MM.1S (cell line): ENCODE results near the gene TNFRSF1A.

Experiments used
- DNase-seq: peaks from one replicate; pipeline ENCODE4 v3.0.0-alpha.2; 2015
- H2AFZ ChIP-seq: fragments of 300-600 bp; sonication (generic); 2 replicates; pipeline ENCODE4 v1.6.0; 2016; ENCODE audit warnings: antibody characterized with exemption, low read length
- H3F3A ChIP-seq: fragments of 300-600 bp; sonication (generic); 2 replicates; pipeline ENCODE4 v1.6.1; 2016; ENCODE audit warnings: mild to moderate bottlenecking, antibody characterized with exemption, low read length, moderate library complexity, mixed read lengths; ENCODE audit not compliant: insufficient read depth
- H3K27ac ChIP-seq: fragments of 300-600 bp; sonication (generic); 2 replicates; pipeline ENCODE4 v1.5.1; 2016; ENCODE audit warnings: mild to moderate bottlenecking, low read length
- H3K27me3 ChIP-seq: fragments of 300-600 bp; sonication (generic); replicated peaks from 2 replicates; pipeline ENCODE4 v1.6.0; 2016; ENCODE audit warnings: low read length; ENCODE audit not compliant: insufficient read depth
- H3K36me3 ChIP-seq: fragments of 300-600 bp; sonication (generic); replicated peaks from 2 replicates; pipeline ENCODE4 v1.6.1; 2016; ENCODE audit warnings: mild to moderate bottlenecking, low read length, mixed read lengths; ENCODE audit not compliant: insufficient read depth
- H3K4me1 ChIP-seq: fragments of 300-600 bp; sonication (generic); 2 replicates; pipeline ENCODE4 v1.6.1; 2016; ENCODE audit warnings: low read length, mixed read lengths
- H3K4me2 ChIP-seq: fragments of 300-600 bp; sonication (generic); 2 replicates; pipeline ENCODE4 v1.6.0; 2016; ENCODE audit warnings: low read depth, low read length
- H3K4me3 ChIP-seq: fragments of 300-600 bp; sonication (generic); 2 replicates; pipeline ENCODE4 v1.5.1; 2016; ENCODE audit warnings: low read length, mixed read lengths
- H3K79me2 ChIP-seq: fragments of 300-600 bp; sonication (generic); 2 replicates; pipeline ENCODE4 v1.6.1; 2016; ENCODE audit warnings: mixed run types, low read length, mixed read lengths
- H3K9ac ChIP-seq: fragments of 300-600 bp; sonication (generic); 2 replicates; pipeline ENCODE4 v1.6.1; 2016; ENCODE audit warnings: low read length, mixed read lengths
- H3K9me2 ChIP-seq: fragments of 300-600 bp; sonication (generic); replicated peaks from 2 replicates; pipeline ENCODE4 v1.6.1; 2016; ENCODE audit warnings: mild to moderate bottlenecking, low read length, mixed read lengths; ENCODE audit not compliant: insufficient read depth
- H3K9me3 ChIP-seq: fragments of 300-600 bp; sonication (generic); replicated peaks from 2 replicates; pipeline ENCODE4 v1.6.1; 2016; ENCODE audit warnings: mild to moderate bottlenecking, low read length, mixed read lengths; ENCODE audit not compliant: insufficient read depth
- H4K20me1 ChIP-seq: fragments of 300-600 bp; sonication (generic); 2 replicates; pipeline ENCODE4 v1.6.1; 2016; ENCODE audit warnings: mild to moderate bottlenecking, low read length, moderate library complexity, mixed read lengths; ENCODE audit not compliant: insufficient read depth
- EZH2 ChIP-seq: fragments of 300-600 bp; sonication (generic); optimal IDR thresholded peaks from 2 replicates; pipeline ENCODE3; 2017; ENCODE audit warnings: low read depth, mild to moderate bottlenecking, antibody characterized with exemption, low read length, mixed read lengths
- EZH2phosphoT487 ChIP-seq: fragments of 300-600 bp; sonication (generic); IDR thresholded peaks from 2 replicates; pipeline ENCODE4 v1.6.1; 2018; ENCODE audit warnings: antibody characterized with exemption, low read length
- TF ChIP-seq, protein P1 (sequence below): fragments of 300-600 bp; sonication (generic); IDR thresholded peaks from 2 replicates; pipeline ENCODE4 v1.5.1; 2016; ENCODE audit warnings: antibody characterized with exemption, low read length, mixed read lengths

The TNFRSF1A gene

DNA sequence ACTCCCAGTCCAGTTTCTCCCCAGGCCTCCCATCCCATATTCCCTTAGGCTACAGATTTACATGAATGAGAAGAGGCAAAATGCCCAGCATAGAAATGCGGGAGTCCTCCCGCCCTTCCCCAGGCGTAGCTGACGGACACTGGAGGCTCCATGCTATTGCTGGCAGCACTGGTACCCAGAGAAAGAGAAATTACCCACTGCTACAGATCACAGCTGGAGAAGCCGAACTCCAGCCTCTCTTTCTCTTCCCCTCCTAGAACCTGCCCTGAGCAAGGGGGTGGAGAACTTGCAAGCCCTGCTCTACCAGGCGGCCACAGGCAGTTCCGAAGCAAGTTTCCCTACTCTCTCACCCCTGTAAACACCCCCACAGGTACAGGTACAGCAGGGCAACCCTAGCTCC is 45.7 kb upstream of the TNFRSF1A start:
- H3K4me1 ChIP-seq: no peaks in the 10 kb centered on the region
- no peaks in the 10 kb centered on the region for H3K9me3 ChIP-seq
- no peaks in the 10 kb centered on the region for H4K20me1 ChIP-seq
- no peak for DNase-seq
- H3K9me2 ChIP-seq: no peaks in the 10 kb centered on the region
- H3K9ac ChIP-seq: no peak overlapping the region
- H3K27ac ChIP-seq: no peak overlapping the region
- H3K79me2 ChIP-seq: no peaks in the 10 kb centered on the region
- no peaks in the 10 kb centered on the region for H3F3A ChIP-seq
- no peaks in the 10 kb centered on the region for H3K36me3 ChIP-seq
- H3K4me2 ChIP-seq: no peak overlapping the region
- H3K4me3 ChIP-seq: no peak overlapping the region
- peaks cover 9% of the 10 kb centered on the region for H3K27me3 ChIP-seq
- no peak overlapping the region for H2AFZ ChIP-seq
- TF ChIP-seq EZH2 (no peak), EZH2phosphoT487 (no peak)
- TF ChIP-seq, protein P1, sequence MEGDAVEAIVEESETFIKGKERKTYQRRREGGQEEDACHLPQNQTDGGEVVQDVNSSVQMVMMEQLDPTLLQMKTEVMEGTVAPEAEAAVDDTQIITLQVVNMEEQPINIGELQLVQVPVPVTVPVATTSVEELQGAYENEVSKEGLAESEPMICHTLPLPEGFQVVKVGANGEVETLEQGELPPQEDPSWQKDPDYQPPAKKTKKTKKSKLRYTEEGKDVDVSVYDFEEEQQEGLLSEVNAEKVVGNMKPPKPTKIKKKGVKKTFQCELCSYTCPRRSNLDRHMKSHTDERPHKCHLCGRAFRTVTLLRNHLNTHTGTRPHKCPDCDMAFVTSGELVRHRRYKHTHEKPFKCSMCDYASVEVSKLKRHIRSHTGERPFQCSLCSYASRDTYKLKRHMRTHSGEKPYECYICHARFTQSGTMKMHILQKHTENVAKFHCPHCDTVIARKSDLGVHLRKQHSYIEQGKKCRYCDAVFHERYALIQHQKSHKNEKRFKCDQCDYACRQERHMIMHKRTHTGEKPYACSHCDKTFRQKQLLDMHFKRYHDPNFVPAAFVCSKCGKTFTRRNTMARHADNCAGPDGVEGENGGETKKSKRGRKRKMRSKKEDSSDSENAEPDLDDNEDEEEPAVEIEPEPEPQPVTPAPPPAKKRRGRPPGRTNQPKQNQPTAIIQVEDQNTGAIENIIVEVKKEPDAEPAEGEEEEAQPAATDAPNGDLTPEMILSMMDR: no peak

GRCh38 chr12:6386491-6386890 is 44.6 kb upstream of the TNFRSF1A start:
- H3K4me1 ChIP-seq: no peaks in the 10 kb centered on the region
- H3K4me3 ChIP-seq: no peak overlapping the region
- no peak overlapping the region for H3K4me2 ChIP-seq
- no peaks in the 10 kb centered on the region for H3K36me3 ChIP-seq
- H3K9ac ChIP-seq: no peak overlapping the region
- TF ChIP-seq EZH2phosphoT487 (no peak), EZH2 (no peak)
- TF ChIP-seq, protein P1: no peak
- no peak overlapping the region for H3K27ac ChIP-seq
- no peak for DNase-seq
- H3K9me3 ChIP-seq: no peaks in the 10 kb centered on the region
- H3K79me2 ChIP-seq: no peaks in the 10 kb centered on the region
- H3F3A ChIP-seq: no peaks in the 10 kb centered on the region
- H3K9me2 ChIP-seq: no peaks in the 10 kb centered on the region
- no peak overlapping the region for H2AFZ ChIP-seq
- peaks cover 9% of the 10 kb centered on the region for H3K27me3 ChIP-seq
- H4K20me1 ChIP-seq: no peaks in the 10 kb centered on the region

GRCh38 chr12:6386038-6386437 is 44.2 kb upstream of the TNFRSF1A start:
- Histone ChIP-seq H3K27me3 (peaks cover 9% of the 10 kb centered on the region), H3K36me3 (no peaks in the 10 kb centered on the region), H3K79me2 (no peaks in the 10 kb centered on the region), H3F3A (no peaks in the 10 kb centered on the region), H2AFZ (no peak overlapping the region), H3K27ac (no peak overlapping the region), H3K4me3 (no peak overlapping the region), H3K9me2 (no peaks in the 10 kb centered on the region), H3K4me2 (no peak overlapping the region), H3K9ac (no peak overlapping the region), H4K20me1 (no peaks in the 10 kb centered on the region), H3K9me3 (no peaks in the 10 kb centered on the region), H3K4me1 (no peaks in the 10 kb centered on the region)
- TF ChIP-seq EZH2 (no peak), EZH2phosphoT487 (no peak)
- TF ChIP-seq, protein P1: no peak
- DNase-seq: no peak
